Measurements from ENCODE around the gene BICRAL. TPM values are rescaled to one million over a fixed set of nuclear protein-coding genes. Genes with fewer than 3 reads are reported as not detected.
A peak's percentile ranks its signal among the peaks of the same experiment; 100 is the strongest.

BICRAL gene
- total and polyA plus RNA-seq, 10 donors, result 3.4 to 27.5 (median 24.0) TPM

- H3K4me1 ChIP-seq, result peaks cover 35 to 85% (median 62%) of the 10 kb centered on the region in 6 donors
- H3K9me3 ChIP-seq, result no peaks in the 10 kb centered on the region
- intact Hi-C loops (cut with DNase I; ENCODE audit: low total_unique reads), result no loop called here
- no peak overlapping the region for H3K4me3 ChIP-seq
- H3K27ac ChIP-seq, result peak overlapping the region in 6 of 8 donors; percentile 4 to 96 (median 90)
- WGBS, 5 donors, result 84 to 89% (median 87%) methylated on average over 2 of the region's 2 CpGs
- TF ChIP-seq CTCF (IDR thresholded peaks at IDR 0.05 in 8 of 11, conservative IDR thresholded peaks at IDR 0.05 in 3 of 11) (no peak), POLR2A (IDR thresholded peaks at IDR 0.05) (no peak), POLR2AphosphoS5 (IDR thresholded peaks at IDR 0.05) (no peak)
- no peak for DNase-seq
- H3K27me3 ChIP-seq (replicated peaks in 1 of 7), result no peaks in the 10 kb centered on the region
- no peaks in the 10 kb centered on the region for H3K36me3 ChIP-seq
These were observed 3.7 kb upstream of the BICRAL start for GRCh38 chr6:42778122-42778521.

- intact Hi-C loops (cut with DNase I; ENCODE audit: low total_unique reads), result no loop called here
- no peaks in the 10 kb centered on the region for H3K27me3 ChIP-seq (replicated peaks in 1 of 7)
- WGBS, 5 donors, result 72 to 80% (median 78%) methylated on average over 6 of the region's 6 CpGs
- no peak for DNase-seq
- H3K27ac ChIP-seq, result peak overlapping the region in 6 of 8 donors; percentile 1 to 100 (median 42)
- H3K4me3 ChIP-seq, result no peak overlapping the region
- H3K36me3 ChIP-seq, result no peaks in the 10 kb centered on the region
- no peaks in the 10 kb centered on the region for H3K9me3 ChIP-seq
- TF ChIP-seq CTCF (IDR thresholded peaks at IDR 0.05 in 8 of 11, conservative IDR thresholded peaks at IDR 0.05 in 3 of 11) (no peak), POLR2A (IDR thresholded peaks at IDR 0.05) (no peak), POLR2AphosphoS5 (IDR thresholded peaks at IDR 0.05) (no peak)
- peaks cover 26 to 75% (median 48%) of the 10 kb centered on the region in 6 donors for H3K4me1 ChIP-seq
These were observed 2.3 kb upstream of the BICRAL start for GRCh38 chr6:42779521-42779920.

GRCh38 chr6:42781546-42781795, 381 bp upstream of the BICRAL start:
- peaks cover 36 to 75% (median 50%) of the 10 kb centered on the region in 6 donors for H3K4me1 ChIP-seq
- no peaks in the 10 kb centered on the region for H3K36me3 ChIP-seq
- intact Hi-C loops (cut with DNase I; ENCODE audit: low total_unique reads), result no loop called here
- TF ChIP-seq CTCF (IDR thresholded peaks at IDR 0.05 in 8 of 11, conservative IDR thresholded peaks at IDR 0.05 in 3 of 11) (no peak), POLR2AphosphoS5 (IDR thresholded peaks at IDR 0.05) (no peak), POLR2A (IDR thresholded peaks at IDR 0.05) (no peak)
- peak overlapping the region in 7 of 8 donors; percentile 46 to 71 (median 57) for H3K4me3 ChIP-seq
- DNase-seq, result no peak
- 0 to 2% (median 1%) methylated on average over 4 of the region's 4 CpGs for WGBS, 5 donors
- no peaks in the 10 kb centered on the region for H3K27me3 ChIP-seq (replicated peaks in 1 of 7)
- H3K9me3 ChIP-seq, result no peaks in the 10 kb centered on the region
- H3K27ac ChIP-seq, result peak overlapping the region; percentile 97 to 100 (median 100)

GRCh38 chr6:42782689-42783176, 881 bp downstream of the BICRAL start:
- peak; percentile 92 for DNase-seq
- Histone ChIP-seq H3K4me1 (peaks cover 34 to 75% (median 50%) of the 10 kb centered on the region in 6 donors), H3K36me3 (peaks cover 0 to 1% (median 0%) of the 10 kb centered on the region in 6 donors), H3K27ac (peak overlapping the region; percentile 97 to 100 (median 100)), H3K4me3 (peak overlapping the region; percentile 46 to 71 (median 56)), H3K27me3 (replicated peaks in 1 of 7) (no peaks in the 10 kb centered on the region), H3K9me3 (no peaks in the 10 kb centered on the region)
- TF ChIP-seq CTCF (IDR thresholded peaks at IDR 0.05 in 8 of 11, conservative IDR thresholded peaks at IDR 0.05 in 3 of 11), result peak in 1 of 11 experiments; percentile 7
- peak; percentile 80 to 85 (median 84) for TF ChIP-seq POLR2AphosphoS5 (IDR thresholded peaks at IDR 0.05)
- peak in 2 of 3 donors; percentile 48 to 78 for TF ChIP-seq POLR2A (IDR thresholded peaks at IDR 0.05)
- 0 to 1% (median 0%) methylated on average over 33 to 51 of the region's 51 CpGs for WGBS, 5 donors
- intact Hi-C loops (cut with DNase I; ENCODE audit: low total_unique reads), result no loop called here

Data from spleen (tissue), 11 donors.